Measurements from ENCODE around the gene EDEM3. TPM values are rescaled to one million over a fixed set of nuclear protein-coding genes. Genes with fewer than 3 reads are reported as not detected.
A peak's percentile ranks its signal among the peaks of the same experiment; 100 is the strongest.

EDEM3 gene, protein sequence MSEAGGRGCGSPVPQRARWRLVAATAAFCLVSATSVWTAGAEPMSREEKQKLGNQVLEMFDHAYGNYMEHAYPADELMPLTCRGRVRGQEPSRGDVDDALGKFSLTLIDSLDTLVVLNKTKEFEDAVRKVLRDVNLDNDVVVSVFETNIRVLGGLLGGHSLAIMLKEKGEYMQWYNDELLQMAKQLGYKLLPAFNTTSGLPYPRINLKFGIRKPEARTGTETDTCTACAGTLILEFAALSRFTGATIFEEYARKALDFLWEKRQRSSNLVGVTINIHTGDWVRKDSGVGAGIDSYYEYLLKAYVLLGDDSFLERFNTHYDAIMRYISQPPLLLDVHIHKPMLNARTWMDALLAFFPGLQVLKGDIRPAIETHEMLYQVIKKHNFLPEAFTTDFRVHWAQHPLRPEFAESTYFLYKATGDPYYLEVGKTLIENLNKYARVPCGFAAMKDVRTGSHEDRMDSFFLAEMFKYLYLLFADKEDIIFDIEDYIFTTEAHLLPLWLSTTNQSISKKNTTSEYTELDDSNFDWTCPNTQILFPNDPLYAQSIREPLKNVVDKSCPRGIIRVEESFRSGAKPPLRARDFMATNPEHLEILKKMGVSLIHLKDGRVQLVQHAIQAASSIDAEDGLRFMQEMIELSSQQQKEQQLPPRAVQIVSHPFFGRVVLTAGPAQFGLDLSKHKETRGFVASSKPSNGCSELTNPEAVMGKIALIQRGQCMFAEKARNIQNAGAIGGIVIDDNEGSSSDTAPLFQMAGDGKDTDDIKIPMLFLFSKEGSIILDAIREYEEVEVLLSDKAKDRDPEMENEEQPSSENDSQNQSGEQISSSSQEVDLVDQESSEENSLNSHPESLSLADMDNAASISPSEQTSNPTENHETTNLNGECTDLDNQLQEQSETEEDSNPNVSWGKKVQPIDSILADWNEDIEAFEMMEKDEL
- total RNA-seq (10 to 100 TPM; 14.3 to 28.6 (median 18.8) TPM), polyA plus RNA-seq (10 to 100 TPM in 1 of 2 donors, 1 to 10 TPM in 1; 7.2 to 13.3 TPM)
- long read RNA-seq, donor 1, full-length matches to known transcripts = 12 of 22 reads
- long read RNA-seq, donor 1, partial matches to known transcripts = 5 of 22 reads
- long read RNA-seq, donor 1, other reads (novel, unspliced or antisense) = 5 of 22 reads
- long read RNA-seq, donor 2, full-length matches to known transcripts = 26 of 73 reads
- long read RNA-seq, donor 2, partial matches to known transcripts = 29 of 73 reads
- long read RNA-seq, donor 2, other reads (novel, unspliced or antisense) = 18 of 73 reads
- long read RNA-seq, donor 3, full-length matches to known transcripts = 15 of 24 reads
- long read RNA-seq, donor 3, partial matches to known transcripts = 1 of 24 reads
- long read RNA-seq, donor 3, other reads (novel, unspliced or antisense) = 8 of 24 reads

DNA sequence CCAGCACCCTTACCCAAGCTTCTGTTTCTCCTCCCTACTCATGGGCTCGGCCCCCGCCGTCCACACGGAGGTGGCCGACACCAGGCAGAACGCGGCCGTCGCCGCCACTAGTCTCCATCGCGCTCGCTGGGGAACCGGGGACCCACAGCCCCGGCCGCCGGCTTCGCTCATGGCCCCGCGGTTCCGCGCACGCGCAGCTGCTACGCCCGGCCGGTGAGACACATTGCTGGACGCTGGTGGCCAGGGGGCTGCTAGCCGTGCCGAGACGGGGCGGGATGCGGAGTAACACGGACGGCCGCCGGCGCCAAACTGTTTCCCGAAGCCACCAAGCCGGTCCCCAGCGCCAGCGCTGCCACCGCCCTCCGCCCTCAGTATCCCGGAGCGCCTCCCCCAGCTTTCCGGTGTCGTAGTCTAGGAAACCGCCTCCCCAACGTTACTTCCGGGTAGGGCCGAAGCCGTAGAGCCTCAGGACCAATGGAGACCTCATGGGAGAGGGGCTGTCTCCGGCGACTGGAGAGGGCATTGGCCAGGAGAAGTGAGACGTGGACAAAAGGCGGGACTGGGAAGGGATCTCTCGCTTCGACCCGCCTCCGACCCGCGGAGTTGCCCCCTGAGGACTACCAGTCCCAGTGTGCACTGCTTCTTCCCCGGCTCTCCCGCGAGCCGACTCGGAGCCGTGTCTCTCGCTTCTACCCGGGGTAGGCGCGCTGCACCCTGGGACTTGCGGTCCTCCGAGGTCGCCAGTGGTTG is at the start of gene EDEM3:
Gene EDEM3 (minus strand): TSS at position 383 of the 750 bp plus-strand sequence. CDS start 212 bp downstream, at position 171.
- no peaks in the 10 kb centered on the region for H3K36me3 ChIP-seq
- 0 to 1% (median 1%) methylated on average over 18 to 76 of the region's 76 CpGs for WGBS, 4 donors
- peak; percentile 89 to 96 for TF ChIP-seq POLR2A (IDR thresholded peaks at IDR 0.05)
- TF ChIP-seq, protein P1, sequence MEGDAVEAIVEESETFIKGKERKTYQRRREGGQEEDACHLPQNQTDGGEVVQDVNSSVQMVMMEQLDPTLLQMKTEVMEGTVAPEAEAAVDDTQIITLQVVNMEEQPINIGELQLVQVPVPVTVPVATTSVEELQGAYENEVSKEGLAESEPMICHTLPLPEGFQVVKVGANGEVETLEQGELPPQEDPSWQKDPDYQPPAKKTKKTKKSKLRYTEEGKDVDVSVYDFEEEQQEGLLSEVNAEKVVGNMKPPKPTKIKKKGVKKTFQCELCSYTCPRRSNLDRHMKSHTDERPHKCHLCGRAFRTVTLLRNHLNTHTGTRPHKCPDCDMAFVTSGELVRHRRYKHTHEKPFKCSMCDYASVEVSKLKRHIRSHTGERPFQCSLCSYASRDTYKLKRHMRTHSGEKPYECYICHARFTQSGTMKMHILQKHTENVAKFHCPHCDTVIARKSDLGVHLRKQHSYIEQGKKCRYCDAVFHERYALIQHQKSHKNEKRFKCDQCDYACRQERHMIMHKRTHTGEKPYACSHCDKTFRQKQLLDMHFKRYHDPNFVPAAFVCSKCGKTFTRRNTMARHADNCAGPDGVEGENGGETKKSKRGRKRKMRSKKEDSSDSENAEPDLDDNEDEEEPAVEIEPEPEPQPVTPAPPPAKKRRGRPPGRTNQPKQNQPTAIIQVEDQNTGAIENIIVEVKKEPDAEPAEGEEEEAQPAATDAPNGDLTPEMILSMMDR (IDR thresholded peaks at IDR 0.05) = no peak
- ATAC-seq (peak; percentile 98 to 99 (median 99)), DNase-seq (peak; percentile 99 to 100 (median 100))
- intact Hi-C loops (cut with DNase I) = loop anchor here in 4 of 10 donors (2.0 to 5.0 kb wide), 2 partner anchors 228 to 402 kb away; partner anchors contain the start of genes SWT1 (in 3 of the 4) and TRMT1L (in 3 of the 4)
- H3K4me1 ChIP-seq = peaks cover 0 to 41% (median 19%) of the 10 kb centered on the region in 12 donors
- H3K9me3 ChIP-seq = no peaks in the 10 kb centered on the region
- H3K4me3 ChIP-seq = peak within 1 kb of the TSS; percentile 61 to 98 (median 88)
- H3K27ac ChIP-seq = peak within 1 kb of the TSS; percentile 79 to 97 (median 93)
- no peaks in the 10 kb centered on the region for H3K27me3 ChIP-seq

DNA sequence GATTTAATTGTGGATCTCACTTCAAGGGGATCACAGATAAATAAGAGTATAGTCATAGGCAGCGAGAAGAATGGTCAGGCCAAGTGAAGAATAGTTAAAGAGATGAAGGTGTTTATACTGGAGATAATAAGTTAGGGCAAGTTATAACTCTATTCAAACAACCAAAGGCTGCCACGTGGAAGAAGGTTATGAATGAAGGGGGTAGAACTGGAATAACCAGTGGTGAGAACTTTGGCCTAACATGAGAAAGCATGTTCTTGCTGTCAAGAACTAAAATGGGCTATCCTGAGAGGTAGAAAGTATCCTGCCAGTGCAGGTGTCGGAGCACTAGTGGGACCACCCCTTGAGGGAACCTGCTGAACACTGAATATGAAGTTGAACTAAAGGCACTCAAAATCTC is 49.6 kb upstream of the EDEM3 start:
- WGBS, 4 donors = 87 to 91% (median 90%) methylated on average over 3 of the region's 3 CpGs
- ATAC-seq (no peak), DNase-seq (no peak)
- intact Hi-C loops (cut with DNase I) = loop anchor here in 9 of 10 donors (1.0 to 10.0 kb wide), 5 partner anchors 178 to 371 kb away; partner anchors contain the start of genes SWT1 (in 5 of the 9) and TRMT1L (in 5 of the 9)
- Histone ChIP-seq H3K9me3 (no peaks in the 10 kb centered on the region), H3K36me3 (peaks cover 0 to 86% (median 69%) of the 10 kb centered on the region in 9 donors), H3K27me3 (no peaks in the 10 kb centered on the region), H3K27ac (no peak overlapping the region), H3K4me1 (peaks cover 0 to 21% (median 6%) of the 10 kb centered on the region in 12 donors), H3K4me3 (no peak overlapping the region)
- TF ChIP-seq, protein P1 (IDR thresholded peaks at IDR 0.05) = no peak
- no peak for TF ChIP-seq POLR2A (IDR thresholded peaks at IDR 0.05)

DNA sequence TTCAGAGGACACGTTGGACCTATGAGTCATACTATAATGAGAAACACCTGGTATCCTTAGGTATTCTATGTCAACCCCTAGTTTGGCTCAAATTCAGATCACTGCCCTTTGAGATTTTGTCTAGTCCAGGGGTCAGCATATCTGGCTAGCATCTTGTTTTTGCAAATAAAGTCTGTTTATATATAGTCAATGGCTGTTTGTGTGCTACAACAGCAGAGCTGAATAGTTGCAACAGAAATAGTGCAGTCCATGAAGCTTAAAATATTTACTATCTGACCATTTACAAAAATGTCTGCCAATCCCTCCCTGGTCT is 48.5 kb upstream of the EDEM3 start:
- H3K27me3 ChIP-seq = no peaks in the 10 kb centered on the region
- no peak overlapping the region for H3K4me3 ChIP-seq
- 11 to 47% (median 26%) methylated on average over 1 of the region's 1 CpG for WGBS, 4 donors
- intact Hi-C loops (cut with DNase I) = loop anchor here in 9 of 10 donors (10.0 kb wide), 3 partner anchors 352 to 372 kb away; partner anchors contain the start of genes SWT1 (in 5 of the 9) and TRMT1L (in 5 of the 9)
- H3K27ac ChIP-seq = no peak overlapping the region
- H3K9me3 ChIP-seq = no peaks in the 10 kb centered on the region
- no peak for TF ChIP-seq POLR2A (IDR thresholded peaks at IDR 0.05)
- TF ChIP-seq, protein P1 (IDR thresholded peaks at IDR 0.05) = no peak
- peaks cover 0 to 81% (median 64%) of the 10 kb centered on the region in 9 donors for H3K36me3 ChIP-seq
- H3K4me1 ChIP-seq = peaks cover 0 to 21% (median 6%) of the 10 kb centered on the region in 12 donors
- DNase-seq (no peak), ATAC-seq (no peak)

All from heart left ventricle (tissue), 16 donors.